Right lobe of liver (tissue), 6 donors: ENCODE measurements around the gene LELP1. TPM values are rescaled to one million over a fixed set of nuclear protein-coding genes. Genes with fewer than 3 reads are reported as not detected.

Source experiments
- ATAC-seq, 4 donors: fragments of 200-7000 bp; cut with Tn5 transposase; one replicate each; pipeline ENCODE4 v1.9.1; 2020; ENCODE audit warnings: mild to moderate bottlenecking in 4 of 4, moderate library complexity in 4 of 4
- DNase-seq, 3 donors: peaks; one replicate each; pipeline ENCODE4 v3.0.0-alpha.2; 2020
- H3K27ac ChIP-seq, 3 donors: fragments of 200-600 bp; one replicate each; pipeline ENCODE4 v1.8.0; 2022
- H3K27me3 ChIP-seq, 2 donors: fragments of 200-600 bp; one replicate each; pipeline ENCODE4 v1.8.0; 2022
- H3K36me3 ChIP-seq, 4 donors: fragments of 200-600 bp; sonication (generic) in 1 of 4; one replicate each; pipeline versions ENCODE4 v1.5.1 to v1.8.0; 2017 to 2022; ENCODE audit warnings: control low read depth in 1 of 4
- H3K4me1 ChIP-seq, 4 donors: fragments of 200-600 bp; sonication (generic) in 1 of 4; one replicate each; pipeline versions ENCODE4 v1.5.1 to v1.8.0; 2017 to 2022; ENCODE audit warnings: control low read depth in 1 of 4
- H3K4me3 ChIP-seq, 3 donors: fragments of 200-600 bp; one replicate each; pipeline ENCODE4 v1.8.0; 2022
- H3K9me3 ChIP-seq, 4 donors: fragments of 200-600 bp; sonication (generic) in 1 of 4; one replicate each; pipeline versions ENCODE4 v1.5.1 to v1.8.0; 2017 to 2022; ENCODE audit warnings: control low read depth in 1 of 4
- POLR2A ChIP-seq: fragments of 450-650 bp; IDR thresholded peaks from one replicate; pipeline ENCODE4 v1.6.1; 2017; ENCODE audit warnings: antibody characterized with exemption, mild to moderate bottlenecking
- WGBS: methylation state at CpG from one replicate; pipeline ENCODE4 v1.1.6; 2018; ENCODE audit warnings: low coverage, low lambda C conversion rate; ENCODE audit not compliant: insufficient coverage; ENCODE audit errors: missing lambda C conversion rate; 5-methylcytosine and 5-hydroxymethylcytosine counted together
- intact Hi-C, 2 donors: fragments of 100-400 bp; cut with DNase I; formaldehyde crosslinking; loops; one replicate each; pipeline versions ENCODE4 v1.11.2 to v1.14.1; 2022
- total RNA-seq, 6 experiments: library from RNA; depleted of rRNA in 2 of 6; stranded (reverse); fragments of >200 nt in 2 of 6; fragmentation: NEBNext Ultra II Directional in 3 of 6; extraction: Animal tissue kit (Norgen Biotek cat#: 25700) in 3 of 6; gene quantifications; one replicate each; pipeline versions ENCODE4 v1.1.0 to v1.2.4, GENCODE V29; 2016 to 2023
- TF ChIP-seq, protein P1 (sequence below), 4 donors: fragments of 200-600 bp in 3 of 4; fragments of 450-650 bp in 1 of 4; IDR thresholded peaks; one replicate each; pipeline versions ENCODE4 v1.5.1 to v1.8.0; 2016 to 2022; ENCODE audit warnings: antibody characterized with exemption in 4 of 4, mild to moderate bottlenecking in 2 of 4
- donor health status: DM: no; HTN: yes; CAD: no.
- donor health status: DM: no; HTN: no; CAD: no.
- donor health status: DM: no; HTN: no; CAD: no.
- donor health status: DM: no; HTN: yes; CAD: no.
- donor health status: DM: no; HTN: yes; CAD: no.

The LELP1 gene
- total RNA-seq, 6 experiments from 2014 or later: not detected

DNA sequence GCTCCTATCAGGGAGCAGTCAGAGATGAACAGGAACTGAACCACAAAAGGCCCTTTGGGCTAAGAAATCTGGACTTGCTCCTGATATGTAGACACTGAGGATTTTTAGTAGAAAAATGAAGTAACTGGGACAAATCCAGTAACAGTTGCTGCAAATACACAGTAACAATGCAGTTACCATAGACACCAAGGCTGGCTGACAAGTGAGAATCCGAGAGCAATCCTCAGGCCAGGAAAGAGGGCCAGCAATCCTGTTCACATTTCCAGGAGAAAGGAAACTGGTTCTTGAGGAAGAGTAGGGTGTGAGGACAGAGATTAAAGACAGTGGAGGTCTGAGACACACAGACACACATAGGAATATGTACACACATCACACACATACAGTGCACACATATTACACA lies 46.9 kb downstream of the LELP1 start:
- TF ChIP-seq, protein P1, sequence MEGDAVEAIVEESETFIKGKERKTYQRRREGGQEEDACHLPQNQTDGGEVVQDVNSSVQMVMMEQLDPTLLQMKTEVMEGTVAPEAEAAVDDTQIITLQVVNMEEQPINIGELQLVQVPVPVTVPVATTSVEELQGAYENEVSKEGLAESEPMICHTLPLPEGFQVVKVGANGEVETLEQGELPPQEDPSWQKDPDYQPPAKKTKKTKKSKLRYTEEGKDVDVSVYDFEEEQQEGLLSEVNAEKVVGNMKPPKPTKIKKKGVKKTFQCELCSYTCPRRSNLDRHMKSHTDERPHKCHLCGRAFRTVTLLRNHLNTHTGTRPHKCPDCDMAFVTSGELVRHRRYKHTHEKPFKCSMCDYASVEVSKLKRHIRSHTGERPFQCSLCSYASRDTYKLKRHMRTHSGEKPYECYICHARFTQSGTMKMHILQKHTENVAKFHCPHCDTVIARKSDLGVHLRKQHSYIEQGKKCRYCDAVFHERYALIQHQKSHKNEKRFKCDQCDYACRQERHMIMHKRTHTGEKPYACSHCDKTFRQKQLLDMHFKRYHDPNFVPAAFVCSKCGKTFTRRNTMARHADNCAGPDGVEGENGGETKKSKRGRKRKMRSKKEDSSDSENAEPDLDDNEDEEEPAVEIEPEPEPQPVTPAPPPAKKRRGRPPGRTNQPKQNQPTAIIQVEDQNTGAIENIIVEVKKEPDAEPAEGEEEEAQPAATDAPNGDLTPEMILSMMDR (IDR thresholded peaks at IDR 0.05): no peak
- no peak for TF ChIP-seq POLR2A

DNA sequence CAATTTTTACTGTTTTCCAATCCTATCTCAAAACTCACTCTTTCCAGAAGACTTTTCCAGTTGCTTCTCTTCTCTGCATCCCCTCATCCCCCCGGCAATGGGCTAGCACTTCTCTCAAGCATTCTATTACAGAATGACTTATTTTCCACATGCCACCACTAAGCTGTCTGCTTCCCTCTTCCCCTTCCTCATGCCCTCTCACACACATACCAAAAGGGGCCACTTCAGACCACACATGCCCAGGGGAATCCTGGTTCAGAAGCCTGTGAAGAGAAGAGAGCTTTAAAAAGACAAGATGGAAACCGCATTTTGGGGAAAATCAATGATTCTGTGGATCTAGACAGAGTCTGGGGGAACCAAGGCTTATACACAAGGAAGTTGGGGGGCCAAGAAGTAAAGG lies 47.9 kb downstream of the LELP1 start:
- DNase-seq: no peak

More for the DNA sequence above, 46.9 kb downstream of the LELP1 start:
- Histone ChIP-seq H3K4me1 (no peaks in the 10 kb centered on the region), H3K27ac (no peak overlapping the region), H3K9me3 (no peaks in the 10 kb centered on the region), H3K27me3 (no peaks in the 10 kb centered on the region), H3K4me3 (no peak overlapping the region), H3K36me3 (no peaks in the 10 kb centered on the region)
- no peak for DNase-seq
- ATAC-seq: no peak
- intact Hi-C loops: no loop called here
- WGBS: 71% methylated on average over 1 of the region's 1 CpG

DNA sequence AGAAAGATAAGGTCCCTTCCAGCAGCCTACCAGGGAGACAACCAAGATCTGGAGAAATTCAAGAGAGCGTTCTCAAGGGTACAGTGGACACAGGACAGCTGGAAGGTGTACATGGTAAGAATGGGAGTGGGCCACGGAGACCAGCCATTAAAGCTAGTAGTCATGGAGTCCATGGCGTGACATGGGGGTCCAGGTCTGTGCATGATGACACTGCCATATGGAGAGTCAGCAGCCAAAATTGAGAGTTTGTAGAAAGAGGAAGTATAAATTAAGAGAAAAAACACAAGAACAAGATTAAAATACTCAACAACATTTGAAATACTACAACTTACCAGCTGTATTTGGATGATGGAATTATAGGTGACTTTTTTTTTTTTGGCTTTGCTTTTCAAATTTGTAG lies 48.3 kb downstream of the LELP1 start:
- 82% methylated on average over 3 of the region's 3 CpGs for WGBS
- H3K4me1 ChIP-seq: no peaks in the 10 kb centered on the region
- intact Hi-C loops: no loop called here
- no peak for ATAC-seq
- DNase-seq: no peak
- no peak overlapping the region for H3K27ac ChIP-seq
- TF ChIP-seq, protein P1 (IDR thresholded peaks at IDR 0.05): no peak
- TF ChIP-seq POLR2A: no peak
- H3K9me3 ChIP-seq: no peaks in the 10 kb centered on the region
- H3K27me3 ChIP-seq: no peaks in the 10 kb centered on the region
- no peaks in the 10 kb centered on the region for H3K36me3 ChIP-seq
- H3K4me3 ChIP-seq: no peak overlapping the region

More for the DNA sequence above, 47.9 kb downstream of the LELP1 start:
- intact Hi-C loops: no loop called here
- no peak overlapping the region for H3K4me3 ChIP-seq
- no peaks in the 10 kb centered on the region for H3K9me3 ChIP-seq
- H3K27ac ChIP-seq: no peak overlapping the region
- no peaks in the 10 kb centered on the region for H3K36me3 ChIP-seq
- no peaks in the 10 kb centered on the region for H3K4me1 ChIP-seq
- TF ChIP-seq, protein P1 (IDR thresholded peaks at IDR 0.05): no peak
- TF ChIP-seq POLR2A: no peak
- H3K27me3 ChIP-seq: no peaks in the 10 kb centered on the region
- WGBS: 68% methylated on average over 2 of the region's 2 CpGs
- ATAC-seq: no peak

DNA sequence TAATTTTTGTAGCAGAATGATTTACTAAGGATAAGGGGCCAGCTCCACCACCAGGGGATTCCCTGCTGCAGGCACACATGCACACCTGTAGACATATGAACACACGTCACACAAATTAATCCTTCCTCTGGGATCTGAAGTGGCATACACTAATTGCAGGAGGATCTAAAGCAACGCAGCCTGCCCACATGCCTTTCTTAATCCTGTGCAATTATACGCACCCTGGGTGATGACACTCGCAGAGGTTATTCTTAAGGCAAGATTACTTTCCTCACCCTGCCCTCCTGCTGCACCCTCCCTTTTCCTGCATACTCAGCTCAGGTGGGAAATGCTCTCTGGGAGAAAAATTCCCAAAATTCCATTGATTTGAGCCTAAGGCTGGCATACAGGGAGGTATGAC lies 48.8 kb downstream of the LELP1 start:
- ATAC-seq: no peak
- H3K36me3 ChIP-seq: no peaks in the 10 kb centered on the region
- H3K27ac ChIP-seq: no peak overlapping the region
- TF ChIP-seq, protein P1 (IDR thresholded peaks at IDR 0.05): no peak
- no peak for TF ChIP-seq POLR2A
- DNase-seq: no peak
- H3K4me1 ChIP-seq: no peaks in the 10 kb centered on the region
- no peaks in the 10 kb centered on the region for H3K27me3 ChIP-seq
- no peak overlapping the region for H3K4me3 ChIP-seq
- WGBS: 70% methylated on average over 4 of the region's 4 CpGs
- H3K9me3 ChIP-seq: no peaks in the 10 kb centered on the region
- intact Hi-C loops: no loop called here

DNA sequence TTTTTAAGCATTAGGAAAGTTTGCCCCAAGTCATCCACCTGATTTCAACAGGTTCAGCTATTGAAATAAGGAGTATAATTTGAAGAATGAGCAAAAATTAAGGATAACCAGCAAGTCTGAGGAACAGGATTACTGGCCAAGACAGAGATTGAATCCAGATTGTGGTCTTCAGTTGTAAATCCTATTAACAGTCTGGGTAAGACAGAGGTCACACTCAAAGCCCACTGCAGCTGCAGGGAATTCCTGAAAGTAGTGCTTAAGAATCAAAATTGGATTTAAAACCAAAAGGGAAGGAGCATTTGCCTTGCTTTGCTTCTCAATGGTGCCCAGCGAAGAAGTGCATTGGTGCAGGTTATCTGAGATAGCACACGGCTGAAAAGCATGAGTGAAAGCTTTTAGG lies 49.8 kb downstream of the LELP1 start:
- DNase-seq: no peak
- H3K4me1 ChIP-seq: no peaks in the 10 kb centered on the region

More for the DNA sequence above, 49.8 kb downstream of the LELP1 start:
- Histone ChIP-seq H3K27me3 (no peaks in the 10 kb centered on the region), H3K36me3 (no peaks in the 10 kb centered on the region), H3K4me3 (no peak overlapping the region), H3K27ac (no peak overlapping the region), H3K9me3 (no peaks in the 10 kb centered on the region)
- WGBS: 90% methylated on average over 2 of the region's 2 CpGs
- TF ChIP-seq, protein P1 (IDR thresholded peaks at IDR 0.05): no peak
- no peak for TF ChIP-seq POLR2A
- intact Hi-C loops: no loop called here
- ATAC-seq: no peak
